Cardiac septum (tissue), 1 donor: Measurements from ENCODE around the gene OR4K5. TPM values are rescaled to one million over a fixed set of nuclear protein-coding genes. Genes with fewer than 3 reads are reported as not detected.

ENCODE experiments used
- total RNA-seq: library from RNA; stranded (reverse); fragmentation: NEBNext Ultra II Directional; extraction: Animal tissue kit (Norgen Biotek cat#: 25700); gene quantifications from one replicate; pipeline ENCODE4 v1.2.1, GENCODE V29; 2021
- donor health status: DM: no; HTN: no; CAD: no.

The OR4K5 gene
- total RNA-seq, 1 donor from 2014 or later, result not detected

Other genes starting within 250 kb of the OR4K5 start
- not detected for gene OR11H2, start 206.7 kb upstream of the OR4K5 start, total RNA-seq
- gene OR4Q3, start 177.0 kb upstream of the OR4K5 start, total RNA-seq, result not detected
- not detected for gene OR4M1, start 147.1 kb upstream of the OR4K5 start, total RNA-seq
- not detected for gene OR4N2, start 116.8 kb upstream of the OR4K5 start, total RNA-seq
- not detected for gene OR4K2, start 45.5 kb upstream of the OR4K5 start, total RNA-seq
- gene OR4K1, start 10.3 kb downstream of the OR4K5 start, total RNA-seq, result not detected
- not detected for gene OR4K15, start 55.0 kb downstream of the OR4K5 start, total RNA-seq
- gene OR4Q2, start 81.6 kb downstream of the OR4K5 start, total RNA-seq, result not detected
- not detected for gene OR4K14, start 98.7 kb downstream of the OR4K5 start, total RNA-seq
- not detected for gene OR4K13, start 115.4 kb downstream of the OR4K5 start, total RNA-seq
- not detected for gene OR4L1, start 139.4 kb downstream of the OR4K5 start, total RNA-seq
- not detected for gene OR4K17, start 190.1 kb downstream of the OR4K5 start, total RNA-seq
- not detected for gene OR4N5, start 218.2 kb downstream of the OR4K5 start, total RNA-seq